Activated naive CD4-positive, alpha-beta T cell (primary cell): ENCODE measurements around the gene ARHGAP44.

Experiments
- DNase-seq, 4 experiments: peaks; one replicate each; lab custom pipeline; 2025; lab: John Stamatoyannopoulos, UW

Gene ARHGAP44

DNA sequence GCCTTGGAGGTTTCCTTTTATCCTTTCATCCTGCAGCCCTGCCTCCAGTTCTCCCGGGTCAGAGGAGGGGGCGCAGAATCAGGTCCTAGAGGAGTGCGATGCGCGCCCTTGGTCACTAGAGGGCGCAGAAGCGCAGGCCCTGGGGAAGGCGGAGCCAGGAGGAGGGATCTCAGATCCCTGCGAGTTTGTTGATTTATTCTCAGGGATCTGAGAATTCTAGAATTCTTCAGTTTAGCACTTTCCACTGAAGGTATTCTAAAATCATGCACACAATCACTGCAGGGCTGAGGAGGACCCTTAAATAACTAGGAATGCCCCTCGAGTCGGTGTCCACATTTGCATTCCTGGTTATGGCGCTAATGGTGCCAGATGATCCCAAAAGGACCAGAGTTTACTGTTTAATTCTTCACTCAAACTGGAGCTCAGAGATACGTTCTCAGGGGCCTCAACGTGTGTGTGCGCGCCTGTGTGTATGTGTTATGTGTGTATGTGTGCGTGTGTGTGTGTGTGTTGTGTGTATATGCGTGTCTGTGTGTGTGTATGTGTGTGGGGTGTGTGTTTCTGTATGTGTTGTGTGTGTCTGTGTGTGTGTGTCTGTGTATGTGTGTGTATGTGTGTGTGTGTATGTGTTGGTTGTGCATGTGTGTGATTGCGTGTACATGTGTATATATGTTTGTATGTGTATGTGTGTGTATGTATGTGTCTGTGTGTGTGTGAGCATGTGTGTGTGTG is 235.4 kb downstream of the ARHGAP44 start:
- peak; percentile 11 to 60 (median 40) for DNase-seq

DNA sequence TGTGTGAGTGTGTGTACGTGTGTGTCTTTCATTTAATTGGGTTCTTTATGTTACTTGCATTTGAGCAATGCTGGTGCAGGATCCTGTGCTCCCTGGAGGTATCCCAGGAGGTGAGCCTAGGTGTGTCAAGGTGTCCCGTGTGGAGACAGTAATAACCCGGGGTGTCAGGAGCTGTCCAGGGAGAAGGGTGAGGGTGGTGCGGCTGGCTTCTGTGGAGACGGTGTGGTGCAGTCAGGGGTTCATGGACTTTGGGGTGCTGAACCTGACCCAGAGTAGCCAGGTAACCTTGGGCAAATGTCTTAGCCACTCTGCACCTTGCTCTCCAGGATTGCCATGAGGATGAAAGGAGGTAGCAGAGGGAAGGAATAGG is 235.9 kb downstream of the ARHGAP44 start:
- no peak for DNase-seq

DNA sequence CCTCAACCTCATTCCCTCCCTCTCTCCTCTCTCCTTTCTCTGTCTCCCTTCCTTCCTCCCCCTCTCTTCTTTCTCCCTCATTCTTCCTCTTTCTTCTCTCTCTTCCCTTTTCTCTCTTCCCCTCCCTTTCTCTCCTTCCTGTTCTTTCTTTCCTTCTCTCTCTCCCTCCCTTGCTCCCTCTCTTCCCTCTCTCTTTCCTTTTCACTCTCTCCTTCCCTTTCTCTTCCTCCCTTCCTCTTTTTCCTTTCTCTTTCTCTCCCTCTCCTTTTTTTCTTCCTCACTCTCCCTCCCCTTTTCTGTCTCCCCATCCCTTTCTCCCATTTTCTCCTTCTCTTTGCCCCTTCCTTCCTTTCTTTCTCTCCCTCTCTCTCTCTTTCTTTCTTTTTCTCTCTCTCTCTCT is 236.4 kb downstream of the ARHGAP44 start:
- DNase-seq = no peak

DNA sequence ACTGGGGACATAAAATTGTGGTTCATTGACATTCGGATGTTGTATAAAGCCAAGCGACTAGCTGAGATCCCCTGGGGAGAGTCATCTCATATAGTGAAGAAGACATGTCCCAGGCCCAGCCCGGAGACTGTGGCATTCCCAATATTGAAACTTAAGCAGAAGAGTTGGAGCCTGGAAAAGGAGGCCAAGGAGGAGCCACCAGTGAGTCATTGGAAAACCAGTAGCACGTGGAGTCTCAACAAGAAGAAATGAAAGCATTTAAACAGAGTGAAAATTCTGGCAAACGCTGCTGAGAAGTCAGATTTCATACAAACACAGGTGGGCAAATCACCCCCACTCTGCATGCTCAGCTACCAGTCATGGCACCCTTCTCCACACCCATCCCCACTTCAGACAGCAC is 237.9 kb downstream of the ARHGAP44 start:
- no peak for DNase-seq

DNA sequence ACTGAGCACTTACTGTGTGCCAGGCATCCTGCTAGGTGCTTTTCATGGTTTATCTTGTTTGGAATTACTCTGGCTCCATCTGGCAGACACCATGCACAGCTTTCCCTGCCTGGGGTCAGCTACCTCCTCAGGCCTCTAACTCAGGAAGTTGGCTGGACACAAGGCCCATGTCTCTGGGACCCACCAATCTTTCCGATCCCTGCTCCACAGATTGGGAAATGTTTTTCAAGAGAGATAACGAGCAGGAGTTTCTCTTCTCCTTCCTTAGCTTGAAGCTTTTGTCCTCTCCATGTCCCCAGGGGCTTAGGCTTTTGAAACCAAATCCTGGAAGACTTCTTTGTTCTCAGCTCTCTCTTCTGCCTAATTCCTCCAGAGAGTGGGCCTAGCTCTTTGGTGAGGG is 240.0 kb downstream of the ARHGAP44 start:
- no peak for DNase-seq

DNA sequence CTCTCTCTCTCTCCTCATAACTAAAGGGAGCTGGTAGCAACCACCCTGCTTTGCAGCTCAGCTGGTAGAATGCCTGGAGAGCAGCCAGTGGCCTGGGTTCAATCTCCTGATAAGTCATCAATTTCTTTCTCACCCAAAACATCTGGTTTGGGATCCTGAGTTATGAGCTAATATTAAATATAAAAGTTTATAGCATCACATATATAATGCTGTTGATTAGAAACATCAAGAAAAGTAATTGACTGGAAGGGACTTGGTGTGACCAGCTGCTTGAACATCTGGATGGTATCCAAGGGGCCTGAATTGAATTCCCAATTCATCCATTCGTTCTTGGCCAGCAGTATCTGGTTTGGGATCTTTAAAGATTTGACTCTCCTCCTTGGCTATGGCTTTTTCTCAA is 240.8 kb downstream of the ARHGAP44 start:
- DNase-seq = no peak

DNA sequence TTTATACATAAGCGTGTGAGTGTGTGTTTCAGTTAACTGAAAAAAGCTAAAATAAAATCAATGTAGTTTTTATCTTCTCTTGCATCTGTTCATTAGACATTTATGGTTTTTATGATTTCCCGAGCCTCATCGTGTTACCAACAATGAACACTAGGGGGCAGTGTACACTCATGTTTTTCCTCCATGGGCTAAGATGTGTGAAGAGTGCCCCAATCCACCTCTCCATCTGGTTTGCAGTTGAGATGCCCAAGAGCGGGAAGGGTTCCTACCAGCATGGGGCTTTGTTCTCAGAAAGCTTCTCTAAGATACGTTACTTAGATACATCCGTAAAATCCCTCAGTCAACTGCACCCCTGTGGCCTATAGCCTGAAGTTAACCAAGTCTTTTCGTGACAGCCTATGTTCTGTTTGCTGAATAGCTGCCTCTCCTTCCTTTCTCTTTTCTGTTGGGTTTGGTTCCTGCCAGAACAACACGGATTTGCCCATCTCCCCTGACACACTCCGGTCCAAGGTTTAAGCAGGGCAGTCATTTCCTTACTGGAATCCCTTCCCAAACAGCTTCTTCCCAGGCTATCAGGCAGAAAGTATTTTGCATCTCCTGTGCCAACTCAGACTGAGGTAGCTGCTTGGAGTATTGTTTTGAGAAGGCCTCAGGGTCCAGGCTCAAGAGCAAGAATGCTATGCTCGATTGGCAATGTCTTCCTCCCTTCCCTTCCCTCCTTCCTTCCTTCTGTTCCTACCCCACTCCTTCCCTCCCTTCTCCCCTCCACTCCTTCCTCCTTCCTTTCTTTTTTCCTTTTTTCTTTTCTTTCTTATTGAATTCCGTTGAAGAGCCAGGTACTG is 241.4 kb downstream of the ARHGAP44 start:
- peak in 2 of 4 experiments; percentile 2 to 13 for DNase-seq

DNA sequence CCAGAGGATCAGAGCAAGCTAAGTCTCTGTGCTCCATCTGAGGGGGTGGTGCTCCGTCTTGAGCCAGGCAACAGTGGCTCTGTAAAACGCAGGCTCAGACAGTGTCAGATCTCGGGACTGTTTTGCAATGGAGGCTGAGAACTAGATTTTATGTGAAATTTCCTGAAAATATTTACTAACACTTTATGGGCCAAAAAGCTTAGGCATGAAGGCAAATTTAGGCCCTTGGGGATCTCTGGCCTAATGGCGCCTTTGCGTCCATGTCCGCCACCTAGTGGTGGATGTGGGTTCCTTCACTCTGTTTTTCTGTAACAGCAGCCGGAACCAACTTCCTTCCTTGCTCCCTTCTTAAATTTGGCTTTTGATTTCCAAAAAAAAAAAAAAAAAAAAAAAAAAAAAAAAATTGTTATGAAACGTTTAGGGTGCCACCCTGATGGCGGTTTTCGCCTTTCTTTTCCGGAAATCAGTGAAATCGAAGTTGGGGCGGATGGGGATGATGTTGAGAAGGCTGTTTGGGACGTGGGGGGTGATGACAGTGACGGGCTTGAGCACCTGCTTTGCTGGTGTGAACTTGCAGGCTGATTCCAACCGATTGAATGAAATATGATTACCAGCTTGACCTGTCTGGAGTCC is 242.5 kb downstream of the ARHGAP44 start:
- DNase-seq = peak in 2 of 4 experiments; percentile 6 to 13

DNA sequence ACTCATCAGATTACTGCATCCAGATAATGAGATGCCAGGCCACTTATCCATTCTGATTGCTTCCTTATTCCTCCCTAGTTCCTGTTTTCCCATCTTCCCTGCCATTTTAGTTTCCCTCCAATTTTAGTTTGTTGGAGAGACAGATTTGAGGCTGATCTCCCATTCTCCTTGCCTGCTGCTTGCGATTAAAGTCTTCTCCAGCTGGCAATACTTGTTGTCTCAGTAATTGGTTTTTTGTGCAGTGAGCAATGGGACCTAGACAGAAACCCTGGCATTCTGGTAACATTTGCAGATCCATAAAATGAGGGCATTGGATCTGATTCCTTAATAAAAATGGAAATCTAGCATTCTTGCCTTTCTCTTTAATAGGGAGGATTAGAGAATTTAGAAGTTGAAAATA is 246.1 kb downstream of the ARHGAP44 start:
- DNase-seq = no peak

DNA sequence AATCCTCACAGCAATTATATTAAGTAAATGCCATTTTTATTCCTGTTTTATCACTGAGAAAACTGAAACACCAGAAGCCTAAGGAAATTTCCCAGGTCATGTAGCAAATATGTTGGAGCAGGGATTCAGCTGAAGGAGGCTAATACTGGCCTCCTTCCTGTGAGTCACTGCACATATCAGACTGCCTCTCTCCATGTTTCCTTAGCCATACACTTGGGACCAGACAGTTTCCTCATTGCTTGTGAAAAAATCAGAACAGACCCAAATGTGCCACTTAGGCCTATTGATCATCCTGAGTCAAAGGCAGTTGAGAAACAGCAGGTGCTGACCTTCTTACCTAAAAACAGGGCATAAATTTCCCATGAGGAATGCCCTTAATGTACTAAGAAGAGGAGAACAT is 247.5 kb downstream of the ARHGAP44 start:
- DNase-seq = no peak

DNA sequence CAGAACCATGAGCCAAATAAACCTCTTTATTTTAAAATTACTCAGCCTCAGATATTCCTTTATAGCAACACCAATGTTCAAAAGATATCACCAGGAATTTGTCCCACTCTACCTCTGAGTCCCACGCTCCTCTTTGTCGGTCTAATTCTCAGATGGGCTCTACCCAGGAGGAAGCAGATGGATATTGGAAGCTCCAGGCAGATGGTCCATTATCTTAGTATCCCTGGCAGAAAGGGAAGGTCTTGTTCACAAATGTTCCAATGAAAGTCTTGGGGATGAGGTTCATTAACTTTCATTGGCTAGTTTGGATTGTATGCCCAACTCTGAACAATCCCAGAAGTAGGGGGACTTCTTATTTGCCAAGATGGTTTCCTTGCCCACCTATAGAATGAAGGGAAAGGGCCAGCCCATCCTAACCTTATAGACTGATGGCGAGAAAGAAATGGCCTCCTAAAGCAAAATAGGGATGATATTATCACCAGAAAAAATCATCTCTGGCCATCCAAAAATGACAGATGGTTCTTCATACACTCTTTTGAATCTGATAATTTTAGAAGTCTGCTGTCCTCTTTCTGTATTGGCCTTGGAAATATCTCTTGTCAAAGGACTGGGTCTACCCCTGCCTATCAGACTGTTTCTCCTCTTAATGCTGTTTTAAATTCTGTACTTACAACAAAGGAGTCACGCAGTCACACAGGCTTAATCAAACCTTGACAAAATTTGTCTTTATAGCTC is 249.8 kb downstream of the ARHGAP44 start:
- no peak for DNase-seq
